Central memory CD4-positive, alpha-beta T cell (primary cell): ENCODE results near the gene HDAC9.

Experiments
- DNase-seq: peaks from one replicate; pipeline ENCODE4 v3.0.0; 2022

The HDAC9 gene

DNA sequence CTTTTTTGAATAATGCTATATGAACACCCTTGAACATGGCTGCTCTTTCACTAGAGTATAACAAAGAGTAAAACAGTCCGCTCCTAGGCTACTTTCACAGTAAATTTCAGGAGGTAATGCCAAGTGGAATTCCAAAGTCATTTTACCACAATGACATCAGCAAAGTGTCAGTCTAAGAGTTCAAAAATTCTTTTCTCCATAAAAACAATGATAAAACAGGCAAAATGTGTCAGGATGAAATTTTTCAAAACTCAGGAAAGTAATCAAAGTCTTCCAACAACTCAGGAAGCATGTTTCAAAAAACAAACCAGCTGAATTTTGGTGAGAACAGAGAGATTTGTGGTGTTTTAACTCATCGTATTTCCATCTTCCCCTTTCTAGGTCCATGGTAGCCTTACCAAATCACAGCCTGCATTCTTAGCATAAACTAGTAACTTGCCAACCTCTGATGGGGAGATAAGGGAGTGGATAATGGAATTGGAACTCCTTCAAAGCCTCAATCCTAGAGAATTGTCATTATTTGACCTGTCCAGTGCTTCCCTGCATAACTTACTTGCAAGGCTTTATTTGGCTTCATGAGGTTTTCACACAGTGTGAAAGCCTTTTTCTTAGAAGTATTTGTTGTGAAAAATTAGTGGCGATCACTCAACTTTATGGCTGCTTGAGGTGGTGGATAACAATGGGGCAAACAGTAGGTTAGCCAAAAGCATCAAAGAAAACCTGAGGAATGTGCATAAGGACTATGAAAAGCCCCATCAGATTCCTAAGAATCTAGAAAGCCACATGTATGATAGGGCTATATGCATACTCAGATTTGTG lies 302.7 kb downstream of the HDAC9 start:
- no peak for DNase-seq

DNA sequence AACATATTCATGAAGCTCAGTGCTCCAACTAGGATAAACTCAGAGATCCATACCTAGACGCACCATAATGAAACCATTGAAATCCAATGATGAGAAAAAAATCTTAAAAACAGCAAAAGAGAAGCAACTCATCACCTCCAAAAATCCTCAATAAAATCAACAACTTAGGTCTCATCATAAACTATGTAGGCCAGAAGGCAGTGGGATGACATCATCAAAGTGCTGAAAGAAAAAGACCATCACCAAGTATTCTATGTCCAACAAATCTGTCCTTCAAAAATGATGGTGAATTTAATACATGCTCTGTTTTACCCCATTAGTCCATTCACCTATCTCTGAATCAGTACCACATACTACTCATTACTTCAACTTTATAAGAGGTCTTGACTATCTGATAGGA lies 304.4 kb downstream of the HDAC9 start:
- no peak for DNase-seq

DNA sequence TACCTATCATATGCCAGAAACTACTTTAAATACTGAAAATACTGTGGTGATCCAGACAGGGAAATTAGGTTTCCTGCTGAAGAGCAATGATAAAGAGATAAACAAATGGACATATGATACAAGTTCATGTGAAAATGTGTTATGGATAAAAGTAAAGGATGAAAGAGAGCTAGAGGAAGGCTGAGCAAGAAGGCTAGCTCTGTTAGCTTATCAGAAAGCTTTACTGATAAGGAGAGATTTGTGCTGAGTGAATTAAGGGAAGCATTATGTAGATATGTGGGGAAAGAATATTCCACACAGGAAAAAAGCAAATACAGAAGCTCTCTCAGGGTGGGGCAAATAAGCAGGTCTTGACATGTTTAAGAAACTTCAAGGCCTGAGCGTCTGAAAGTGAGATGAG lies 308.4 kb downstream of the HDAC9 start:
- DNase-seq: no peak

DNA sequence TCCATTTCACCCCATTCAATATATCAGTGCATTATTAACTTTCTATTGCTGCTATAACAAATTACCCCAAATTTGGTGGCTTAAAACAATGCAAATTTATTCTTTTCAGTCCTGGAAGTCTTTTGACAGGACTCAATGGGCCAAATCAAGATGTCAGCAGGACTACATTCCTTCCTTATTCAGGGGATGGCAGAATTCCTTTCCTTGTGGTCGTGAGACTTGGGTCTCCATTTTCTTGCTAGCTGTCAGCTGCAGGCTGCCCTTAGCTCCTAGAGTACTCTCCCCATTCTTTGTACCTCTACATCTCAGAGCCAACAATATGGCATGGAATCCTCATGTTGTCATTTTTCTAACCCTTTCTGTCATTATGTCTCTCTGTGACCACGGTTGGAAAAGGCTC lies 310.6 kb downstream of the HDAC9 start:
- DNase-seq: no peak

DNA sequence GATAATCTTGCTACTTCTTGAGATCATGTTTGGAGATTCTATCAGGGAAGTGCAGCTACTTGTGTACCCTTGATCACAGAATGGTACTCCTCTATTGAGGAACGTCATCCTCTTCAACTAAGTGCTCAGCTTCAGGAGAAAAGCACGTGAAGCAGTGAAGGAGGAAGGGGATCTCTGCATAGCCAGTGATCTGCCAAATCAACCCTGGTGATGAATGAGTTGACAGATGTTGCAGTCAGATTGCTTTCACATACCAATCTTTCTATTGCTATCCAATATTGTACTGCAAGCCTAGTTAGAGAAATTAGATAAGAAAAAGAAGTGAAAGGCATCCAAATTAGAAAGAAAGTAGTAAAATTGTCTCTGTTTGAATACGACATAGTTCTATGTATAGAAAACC lies 312.5 kb downstream of the HDAC9 start:
- no peak for DNase-seq

DNA sequence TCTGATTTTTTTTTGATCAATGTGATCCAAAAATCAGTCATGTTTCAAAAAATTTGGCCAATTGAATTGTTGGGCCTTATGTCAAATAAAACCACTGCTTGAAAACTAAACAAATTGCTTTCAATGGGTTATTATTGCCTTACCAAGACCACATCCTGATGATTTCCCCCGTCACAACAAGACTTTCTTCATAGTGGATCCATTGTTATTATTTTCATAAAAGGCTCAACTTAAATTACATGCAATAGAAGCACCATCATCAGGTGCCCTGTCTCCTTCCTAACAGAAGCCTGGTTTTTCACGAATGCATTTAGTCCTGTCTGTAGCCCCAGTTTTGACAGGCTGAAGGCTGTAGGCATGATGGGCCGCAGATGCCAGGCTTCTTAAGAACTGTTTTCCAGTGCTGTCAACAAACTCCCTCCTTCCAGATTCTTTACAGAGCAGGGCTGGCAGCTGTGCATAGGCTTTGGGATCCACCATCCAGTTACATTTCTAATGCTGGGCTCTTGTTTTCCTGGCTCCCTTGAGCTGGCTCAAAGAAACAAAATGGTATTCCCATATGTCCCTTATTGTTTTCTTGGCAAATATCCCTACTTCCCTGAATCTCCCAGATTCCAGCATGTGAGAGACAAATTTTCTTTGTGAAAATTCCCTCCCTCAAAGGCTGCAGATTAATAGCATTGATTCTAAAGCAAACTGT lies 319.9 kb downstream of the HDAC9 start:
- DNase-seq: no peak

DNA sequence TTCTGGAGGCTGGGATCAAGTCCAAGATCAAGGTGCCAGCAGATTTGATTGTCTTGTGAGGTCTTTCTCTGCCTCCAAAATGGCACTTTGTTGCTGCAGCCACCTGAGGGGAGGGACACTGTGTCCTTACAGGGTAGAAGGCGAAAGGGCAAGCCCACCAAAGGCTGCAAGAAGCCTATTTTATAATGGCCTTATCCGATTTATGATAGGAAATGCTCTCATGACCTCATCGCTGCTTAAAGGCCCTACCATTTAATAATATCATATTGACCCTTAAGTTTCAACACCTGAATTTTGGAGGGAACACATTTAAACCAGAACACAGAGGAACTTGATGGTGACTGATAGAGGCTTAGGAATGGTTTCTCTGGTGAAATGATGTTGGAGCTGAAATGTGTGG lies 325.4 kb downstream of the HDAC9 start:
- no peak for DNase-seq

DNA sequence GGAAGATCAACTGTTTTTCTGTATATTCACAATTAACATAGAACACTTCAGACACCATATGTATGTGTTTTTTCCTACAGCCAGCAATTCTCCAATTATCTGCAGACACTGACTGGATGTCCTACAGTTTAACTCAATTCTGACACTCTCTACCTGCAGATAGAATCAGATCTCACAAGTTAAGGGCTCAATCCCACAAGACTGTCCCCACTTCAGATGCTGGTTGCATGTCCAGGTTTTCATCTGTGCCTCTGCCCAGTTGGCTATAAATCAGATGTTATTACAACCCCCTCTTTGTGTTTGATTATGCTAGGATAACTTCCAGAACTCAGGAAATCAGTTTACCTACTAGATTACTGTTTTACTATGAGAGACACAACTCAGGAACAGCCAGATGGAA lies 326.0 kb downstream of the HDAC9 start:
- no peak for DNase-seq

DNA sequence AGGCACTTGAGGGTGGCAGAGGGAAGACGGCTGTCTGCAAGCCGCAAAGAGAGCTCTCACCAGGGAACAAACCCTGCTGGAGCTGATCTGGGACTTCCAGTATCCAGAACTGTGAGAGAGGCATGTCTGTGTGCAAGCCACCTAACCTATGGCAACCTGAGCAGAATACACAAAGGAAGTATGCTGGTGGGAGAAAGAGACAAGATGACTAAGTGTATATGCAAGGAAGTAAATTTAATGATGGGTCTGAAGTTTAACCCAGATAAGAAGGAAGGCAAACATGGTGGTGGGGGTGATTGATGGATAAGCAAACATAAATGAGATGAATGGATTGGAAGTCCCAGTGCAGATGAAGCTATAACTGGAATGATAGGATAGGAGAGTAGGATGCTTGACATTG lies 328.6 kb downstream of the HDAC9 start:
- DNase-seq: no peak

DNA sequence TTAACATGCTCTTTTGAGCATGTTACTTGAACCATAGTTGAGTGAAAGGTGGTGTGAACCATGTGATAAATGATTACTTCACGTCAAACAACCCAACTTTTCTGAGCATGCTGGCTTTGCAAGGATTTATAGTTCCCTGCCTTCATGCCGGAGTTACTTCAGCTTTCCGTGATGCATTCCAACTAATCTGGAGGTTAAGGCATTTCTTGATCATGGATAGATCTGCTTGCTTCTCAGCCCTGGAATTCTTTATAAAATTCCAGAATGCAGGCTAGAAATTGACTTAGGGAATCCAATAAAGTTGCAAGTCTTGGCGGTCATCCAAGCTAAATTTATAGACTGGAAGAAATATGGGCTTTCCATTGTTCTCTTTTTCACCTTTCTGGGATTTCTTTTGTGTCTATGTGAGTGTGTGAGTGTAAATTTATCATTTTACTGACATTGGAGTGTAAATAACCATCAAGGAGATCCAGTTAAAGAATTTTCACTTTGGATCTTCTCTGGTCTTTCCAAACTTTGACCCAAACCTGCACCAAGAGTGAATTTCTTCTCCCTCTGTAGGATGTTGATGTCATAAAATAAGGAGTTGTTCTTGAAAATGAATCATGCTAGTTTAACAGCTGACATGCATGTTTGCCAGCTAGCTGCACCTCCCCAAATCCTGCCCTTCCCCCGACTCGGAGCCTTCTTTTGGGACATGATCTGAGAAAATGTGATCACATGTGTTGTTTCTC lies 332.9 kb downstream of the HDAC9 start:
- no peak for DNase-seq

DNA sequence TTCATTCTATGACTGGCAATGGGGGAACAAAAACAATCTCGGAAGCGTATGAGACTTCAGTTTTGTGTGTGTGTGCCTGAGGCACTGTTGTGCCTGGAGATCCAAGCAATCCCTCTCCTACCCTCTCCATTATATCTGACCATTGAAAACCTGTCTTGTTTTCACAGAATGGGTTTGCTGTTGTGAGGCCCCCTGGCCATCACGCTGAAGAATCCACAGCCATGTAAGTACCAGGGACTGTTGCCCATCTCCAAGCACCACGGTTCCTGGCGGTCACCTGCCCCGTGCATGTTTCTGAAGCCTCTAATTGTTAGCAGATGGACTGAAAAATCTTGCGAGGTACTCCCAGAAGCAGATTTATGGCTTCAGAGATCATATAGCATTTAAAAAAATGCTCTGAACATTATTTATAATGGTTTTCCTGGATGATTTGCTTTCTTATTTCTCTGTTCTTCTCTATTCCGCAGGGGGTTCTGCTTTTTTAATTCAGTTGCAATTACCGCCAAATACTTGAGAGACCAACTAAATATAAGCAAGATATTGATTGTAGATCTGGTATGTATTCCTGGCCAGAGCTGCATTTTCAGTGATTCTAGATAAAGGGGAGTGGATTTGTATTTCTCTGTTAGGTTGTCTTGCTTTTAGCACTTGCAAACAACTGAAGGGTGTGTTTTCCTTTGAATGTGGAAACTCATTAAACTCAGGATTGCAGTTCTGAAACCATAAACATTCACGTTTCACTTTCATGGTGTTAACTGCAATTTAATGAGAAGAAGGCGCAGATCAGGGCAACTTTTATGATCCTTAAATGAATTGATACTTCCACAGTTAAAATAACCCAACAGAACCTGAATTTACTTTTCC lies 333.7 kb downstream of the HDAC9 start:
- no peak for DNase-seq

DNA sequence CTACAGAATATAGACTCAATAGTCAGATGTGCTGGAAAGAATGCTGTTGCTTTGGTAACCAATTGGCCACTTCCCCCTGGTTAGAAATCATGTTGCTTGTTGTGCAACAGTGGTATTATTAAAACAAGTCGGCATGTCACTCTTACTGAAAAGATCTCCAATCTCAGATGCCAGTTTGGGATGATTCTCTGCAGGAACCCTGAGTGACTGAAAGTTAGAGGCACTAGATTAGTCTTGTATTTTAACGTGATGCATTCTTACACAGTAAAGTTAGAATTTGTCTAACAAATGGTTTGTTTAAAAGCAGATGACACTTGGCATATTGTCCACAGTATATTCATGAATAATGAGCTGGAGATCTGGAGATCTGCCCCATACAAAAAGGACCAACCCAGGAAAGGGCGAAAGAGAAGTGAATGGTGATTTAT lies 334.3 kb downstream of the HDAC9 start:
- no peak for DNase-seq

DNA sequence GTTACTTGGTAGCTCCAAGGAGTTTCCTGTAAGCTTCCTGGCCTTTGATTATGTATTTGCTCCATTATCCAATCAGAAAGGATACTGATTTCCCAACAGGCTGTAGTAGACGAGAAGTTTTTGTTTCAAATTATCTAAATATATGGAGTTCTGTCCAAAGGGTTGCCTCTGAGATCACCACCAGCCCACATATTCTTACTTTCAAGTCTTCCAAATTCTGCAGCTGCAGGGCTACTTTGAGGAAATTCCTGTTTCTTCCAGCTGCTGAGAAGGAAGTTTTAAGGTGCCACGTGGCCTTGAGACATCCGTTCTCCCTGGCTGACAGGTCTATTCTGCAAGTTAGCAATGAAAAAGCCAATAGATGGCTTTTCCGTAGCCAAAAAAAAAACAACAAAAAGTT lies 335.9 kb downstream of the HDAC9 start:
- DNase-seq: no peak

DNA sequence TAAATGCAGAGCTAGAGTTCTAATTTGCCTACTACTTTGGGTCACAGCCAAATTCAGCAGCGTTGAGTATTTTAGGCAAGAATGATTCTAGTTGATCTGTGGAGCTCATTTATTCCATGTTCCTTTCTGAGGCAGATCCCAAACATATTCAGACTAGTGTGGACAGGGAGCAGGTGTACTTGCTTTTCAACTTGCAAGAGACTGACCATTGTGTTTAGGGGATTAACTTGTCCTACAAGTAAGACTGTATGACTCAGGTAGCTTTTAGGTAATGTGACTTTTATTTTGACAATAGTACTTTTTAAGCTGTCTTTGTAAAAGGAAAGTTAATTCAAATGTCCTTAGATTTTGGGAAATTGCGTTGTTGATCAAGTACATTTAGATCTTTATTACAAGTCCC lies 336.4 kb downstream of the HDAC9 start:
- DNase-seq: no peak

DNA sequence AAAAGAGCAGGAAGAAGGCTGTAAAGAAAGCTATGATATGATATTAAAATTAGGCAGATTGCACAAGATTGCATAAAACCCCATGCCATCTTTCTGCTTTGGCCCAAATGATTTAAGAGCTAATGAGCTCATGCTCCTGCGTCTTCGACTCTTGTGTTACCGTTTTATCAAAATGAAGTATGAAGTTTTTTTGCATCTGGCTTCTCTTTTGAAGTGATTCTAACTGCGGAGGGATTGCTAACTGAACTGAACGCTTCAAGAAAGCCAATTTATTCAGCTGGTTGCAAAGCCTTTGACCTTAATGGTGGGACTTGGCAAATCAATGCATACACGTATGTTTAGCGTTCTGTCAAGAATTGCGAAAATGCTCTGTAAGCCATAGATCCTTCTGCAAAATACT lies 339.0 kb downstream of the HDAC9 start:
- DNase-seq: no peak

DNA sequence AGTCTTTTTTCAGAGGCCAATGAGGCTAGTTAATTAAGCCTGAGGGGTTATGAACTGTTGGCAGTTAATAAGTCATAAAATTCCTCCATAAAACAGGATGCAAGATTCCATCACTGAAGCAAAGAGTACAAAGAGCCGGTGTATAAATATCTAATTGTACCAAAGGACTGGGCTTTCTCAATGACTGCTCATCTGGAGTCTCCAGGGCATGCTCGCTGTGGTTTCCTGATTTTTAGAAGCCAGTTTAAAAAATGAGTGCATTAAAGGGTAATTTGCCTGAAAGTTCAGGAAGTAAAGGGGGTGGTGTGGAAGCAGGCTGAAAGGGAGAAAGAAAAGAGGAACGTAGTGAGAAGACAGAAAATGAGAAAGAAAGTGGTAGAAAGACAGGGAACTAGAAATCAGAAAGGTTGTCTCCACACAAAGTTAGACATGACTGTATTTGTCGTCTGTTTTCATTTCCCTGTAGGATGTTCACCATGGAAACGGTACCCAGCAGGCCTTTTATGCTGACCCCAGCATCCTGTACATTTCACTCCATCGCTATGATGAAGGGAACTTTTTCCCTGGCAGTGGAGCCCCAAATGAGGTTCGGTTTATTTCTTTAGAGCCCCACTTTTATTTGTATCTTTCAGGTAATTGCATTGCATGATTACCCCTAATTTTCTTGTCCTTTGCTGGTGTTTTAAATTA lies 339.6 kb downstream of the HDAC9 start:
- no peak for DNase-seq

DNA sequence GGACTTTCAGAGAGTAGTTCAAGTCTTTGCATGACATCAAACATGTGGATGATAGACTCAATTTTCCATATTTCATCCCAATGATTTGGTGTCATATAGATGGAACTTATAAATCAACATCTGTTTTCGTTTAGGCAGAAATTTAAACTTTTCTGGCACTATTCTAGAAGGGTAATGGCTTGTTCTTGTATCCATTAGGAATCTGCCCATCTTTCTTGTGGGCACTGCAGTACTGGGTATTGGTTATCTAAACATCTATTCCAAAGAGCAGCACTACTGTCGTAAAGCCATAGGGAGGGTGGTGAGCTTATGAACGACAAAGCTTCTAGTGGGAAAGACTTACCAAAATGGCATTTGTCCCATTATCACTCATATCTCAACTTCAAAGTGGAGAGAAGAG lies 348.4 kb downstream of the HDAC9 start:
- no peak for DNase-seq

DNA sequence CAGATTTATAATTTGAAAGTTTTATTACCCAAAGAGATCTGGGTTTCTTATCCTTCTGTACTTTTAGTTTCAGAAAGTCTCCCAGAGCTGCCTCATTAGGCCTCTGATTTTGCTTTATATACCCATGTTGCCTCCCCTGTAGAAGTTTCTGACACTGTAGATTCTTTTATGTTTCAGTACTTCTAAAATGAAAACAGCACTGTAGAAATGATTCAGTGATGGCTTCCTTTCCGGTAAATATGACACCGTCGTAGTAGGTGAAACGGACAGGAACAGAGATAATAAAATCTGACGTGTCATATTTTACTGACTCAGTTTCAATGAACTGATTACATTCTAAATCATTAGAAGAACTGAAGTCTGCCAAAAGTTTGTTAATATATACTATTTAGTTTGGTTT lies 349.2 kb downstream of the HDAC9 start:
- DNase-seq: no peak

DNA sequence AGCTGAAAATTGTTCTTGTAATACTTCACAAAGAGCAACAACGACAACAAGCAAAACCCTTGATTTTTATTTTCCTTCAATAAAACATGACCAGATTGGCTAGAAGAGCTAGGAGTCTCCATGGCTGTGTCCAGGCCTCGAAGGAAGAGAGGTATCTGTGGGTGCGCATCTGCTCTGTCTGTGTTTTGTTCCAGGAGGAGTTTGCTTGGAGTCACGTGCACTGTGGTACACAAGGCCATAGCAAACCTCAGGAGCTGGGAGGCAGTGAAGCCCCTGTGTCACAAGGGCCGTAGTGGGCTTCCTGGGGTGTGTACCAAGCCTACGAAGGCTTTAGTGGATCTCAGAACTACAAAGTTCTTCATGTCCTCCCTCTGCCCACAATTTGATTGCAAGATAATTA lies 350.2 kb downstream of the HDAC9 start:
- no peak for DNase-seq

DNA sequence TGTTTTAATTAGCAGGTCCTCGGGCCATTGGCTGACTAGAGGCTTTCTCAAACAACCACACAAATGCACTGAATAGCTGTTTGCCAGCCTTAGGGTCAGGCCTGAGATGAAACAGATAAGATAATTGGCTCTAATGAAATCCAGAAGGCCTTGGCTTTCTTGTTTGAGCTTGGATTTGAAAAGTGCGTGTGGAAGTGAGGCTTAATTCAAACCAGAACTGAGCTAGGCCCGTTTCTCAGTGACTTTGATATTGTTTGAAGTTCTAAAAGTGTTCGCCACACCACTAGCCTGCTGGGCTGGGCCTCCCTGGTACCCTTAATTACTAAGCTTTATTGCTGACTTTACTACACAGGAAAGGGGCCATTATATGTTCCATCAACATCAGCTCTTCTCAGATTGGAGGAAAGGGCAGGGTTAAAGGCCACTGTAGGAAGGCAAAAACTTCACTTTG lies 351.2 kb downstream of the HDAC9 start:
- DNase-seq: no peak

DNA sequence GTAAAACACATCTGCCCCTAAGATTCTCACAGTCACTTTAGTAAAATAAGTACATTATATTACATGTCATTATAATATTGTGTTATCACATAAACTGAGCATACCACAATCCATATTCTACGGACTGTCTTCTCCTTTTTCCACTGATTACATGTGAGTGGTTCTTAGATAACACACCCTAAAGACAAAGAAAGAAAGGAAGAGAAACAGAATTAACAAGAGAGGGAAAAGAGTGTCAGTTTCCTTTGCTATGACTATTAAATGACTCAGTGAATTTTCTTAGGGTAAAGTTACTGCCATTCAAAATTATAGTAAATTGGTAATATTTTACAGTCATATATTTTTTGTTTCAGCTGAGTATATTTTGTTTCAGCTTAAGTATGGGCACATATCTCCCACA lies 353.6 kb downstream of the HDAC9 start:
- no peak for DNase-seq

DNA sequence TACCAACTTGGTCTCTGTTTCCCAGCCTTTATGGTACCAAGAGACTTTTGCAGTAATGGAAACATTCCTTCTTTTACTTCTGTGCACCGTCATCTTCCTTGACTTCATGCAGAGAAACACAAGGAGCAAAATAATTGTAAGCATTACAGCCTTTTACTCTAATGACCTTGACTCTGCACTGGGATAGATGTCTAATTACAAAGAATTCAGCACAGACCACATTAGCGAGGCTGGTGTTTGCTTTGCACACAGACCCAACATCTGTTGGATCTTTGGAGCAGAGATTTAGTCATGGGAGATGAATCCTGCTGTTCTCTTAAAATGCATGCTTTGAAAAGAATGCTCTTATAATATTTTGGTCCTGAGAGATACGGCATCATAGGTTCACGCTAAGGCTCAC lies 360.2 kb downstream of the HDAC9 start:
- DNase-seq: no peak
